OCI-LY1 (cell line): Measurements from ENCODE around the gene SYNE4.

ENCODE experiments used
- H2AFZ ChIP-seq: fragments of 200-600 bp; sonication (generic), shearing (Covaris generic); 2 replicates; pipeline ENCODE4 v1.6.0; 2014; ENCODE audit warnings: antibody characterized with exemption, mild to moderate bottlenecking, low read length
- H3F3A ChIP-seq: fragments of 200-600 bp; sonication (generic), shearing (Covaris generic); 2 replicates; pipeline ENCODE4 v1.6.0; 2014; ENCODE audit warnings: mild to moderate bottlenecking, antibody characterized with exemption, low read length, moderate library complexity; ENCODE audit not compliant: insufficient read depth
- H3K27ac ChIP-seq: fragments of 200-600 bp; sonication (generic); 2 replicates; pipeline ENCODE4 v1.5.1; 2014; ENCODE audit warnings: low read length, mixed run types, mild to moderate bottlenecking, low read depth; ENCODE audit not compliant: poor library complexity, severe bottlenecking
- H3K27me3 ChIP-seq: fragments of 200-600 bp; sonication (generic); 2 replicates; pipeline ENCODE4 v1.6.0; 2014; ENCODE audit warnings: antibody characterized with exemption, mild to moderate bottlenecking, low read length, moderate library complexity; ENCODE audit not compliant: insufficient read depth
- H3K36me3 ChIP-seq: fragments of 200-600 bp; sonication (generic); 2 replicates; pipeline ENCODE4 v1.6.1; 2014; ENCODE audit warnings: mild to moderate bottlenecking, antibody characterized with exemption, low read length, moderate library complexity, mixed read lengths; ENCODE audit not compliant: insufficient read depth
- H3K4me1 ChIP-seq: fragments of 200-600 bp; sonication (generic); 2 replicates; pipeline ENCODE4 v1.5.1; 2014; ENCODE audit warnings: mild to moderate bottlenecking, low read length, moderate library complexity; ENCODE audit not compliant: insufficient read depth, severe bottlenecking
- H3K4me2 ChIP-seq: fragments of 200-600 bp; sonication (generic), shearing (Covaris generic); 2 replicates; pipeline ENCODE4 v1.6.1; 2014; ENCODE audit warnings: low read length
- H3K4me3 ChIP-seq: fragments of 200-600 bp; sonication (generic); 2 replicates; pipeline ENCODE4 v1.5.1; 2014; ENCODE audit warnings: low read length, low read depth, mild to moderate bottlenecking, mixed read lengths; ENCODE audit not compliant: poor library complexity, severe bottlenecking
- H3K79me2 ChIP-seq: fragments of 200-600 bp; shearing (Covaris generic); 2 replicates; pipeline ENCODE4 v1.6.1; 2016; ENCODE audit warnings: mixed run types, low read length, mixed read lengths; ENCODE audit not compliant: insufficient read depth
- H3K9ac ChIP-seq: fragments of 200-600 bp; sonication (generic), shearing (Covaris generic); 2 replicates; pipeline ENCODE4 v1.6.1; 2014; ENCODE audit warnings: mild to moderate bottlenecking, low read length, mixed read lengths
- H3K9me2 ChIP-seq: fragments of 200-600 bp; sonication (generic), shearing (Covaris generic); 2 replicates; pipeline ENCODE4 v1.6.1; 2014; ENCODE audit warnings: low read depth, mild to moderate bottlenecking, low read length, mixed read lengths
- H3K9me3 ChIP-seq: fragments of 200-600 bp; shearing (Covaris generic); 2 replicates; pipeline ENCODE4 v1.6.1; 2014; ENCODE audit warnings: low read length, mixed read lengths
- H4K20me1 ChIP-seq: fragments of 200-600 bp; sonication (generic), shearing (Covaris generic); 2 replicates; pipeline ENCODE4 v1.6.0; 2016; ENCODE audit warnings: mild to moderate bottlenecking, low read length; ENCODE audit not compliant: insufficient read depth
- EZH2 ChIP-seq: fragments of 200-600 bp; sonication (generic), shearing (Covaris generic); IDR thresholded peaks from 2 replicates; pipeline ENCODE4 v1.8.0; 2017; ENCODE audit warnings: borderline replicate concordance, mixed run types, mild to moderate bottlenecking, antibody characterized with exemption, low read length, moderate library complexity, mixed read lengths
- TF ChIP-seq, protein P1 (sequence below): fragments of 200-600 bp; sonication (generic), shearing (Covaris generic); IDR thresholded peaks from 2 replicates; pipeline ENCODE4 v1.5.1; 2017; ENCODE audit warnings: mild to moderate bottlenecking, antibody characterized with exemption, low read length, moderate library complexity, mixed read lengths

Gene SYNE4, protein sequence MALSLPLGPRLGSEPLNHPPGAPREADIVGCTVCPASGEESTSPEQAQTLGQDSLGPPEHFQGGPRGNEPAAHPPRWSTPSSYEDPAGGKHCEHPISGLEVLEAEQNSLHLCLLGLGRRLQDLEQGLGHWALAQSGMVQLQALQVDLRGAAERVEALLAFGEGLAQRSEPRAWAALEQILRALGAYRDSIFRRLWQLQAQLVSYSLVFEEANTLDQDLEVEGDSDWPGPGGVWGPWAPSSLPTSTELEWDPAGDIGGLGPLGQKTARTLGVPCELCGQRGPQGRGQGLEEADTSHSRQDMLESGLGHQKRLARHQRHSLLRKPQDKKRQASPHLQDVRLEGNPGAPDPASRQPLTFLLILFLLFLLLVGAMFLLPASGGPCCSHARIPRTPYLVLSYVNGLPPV

DNA sequence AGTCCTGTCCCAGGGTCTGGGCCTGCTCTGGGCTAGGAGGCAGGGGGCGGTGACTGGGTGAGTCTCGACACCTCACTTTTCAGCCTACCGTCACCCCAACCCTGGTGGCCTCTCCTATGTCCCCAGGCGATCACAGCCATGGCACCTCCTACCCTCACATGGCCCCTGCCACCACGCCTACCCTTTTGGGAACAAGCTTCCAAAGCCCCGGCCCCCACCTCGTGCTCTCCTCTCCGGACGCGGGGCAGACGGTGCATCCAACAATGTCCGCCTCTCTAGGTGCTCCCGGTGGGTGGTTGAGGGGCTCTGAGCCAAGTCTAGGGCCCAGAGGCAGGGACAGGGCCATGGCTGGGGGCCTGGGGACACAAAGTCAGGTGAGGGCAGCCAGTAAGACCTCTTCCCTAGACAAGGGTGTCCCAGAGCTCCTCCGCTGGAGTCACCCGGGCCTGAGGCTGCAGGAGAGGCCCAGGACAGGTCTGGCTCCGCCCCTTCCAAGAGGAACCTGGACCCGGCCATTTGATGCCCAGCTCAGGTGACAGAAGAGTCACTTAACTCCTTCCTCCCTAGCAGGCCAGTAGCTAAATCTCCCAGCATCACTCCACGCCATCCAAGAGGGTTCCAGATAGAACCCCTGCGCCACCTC, at the start of gene SYNE4:
SYNE4 (minus strand) TSS at position 478 of the 643 bp plus-strand sequence; CDS start at position 346, 132 bp downstream.
- no peak within 1 kb of the TSS for H2AFZ ChIP-seq

DNA sequence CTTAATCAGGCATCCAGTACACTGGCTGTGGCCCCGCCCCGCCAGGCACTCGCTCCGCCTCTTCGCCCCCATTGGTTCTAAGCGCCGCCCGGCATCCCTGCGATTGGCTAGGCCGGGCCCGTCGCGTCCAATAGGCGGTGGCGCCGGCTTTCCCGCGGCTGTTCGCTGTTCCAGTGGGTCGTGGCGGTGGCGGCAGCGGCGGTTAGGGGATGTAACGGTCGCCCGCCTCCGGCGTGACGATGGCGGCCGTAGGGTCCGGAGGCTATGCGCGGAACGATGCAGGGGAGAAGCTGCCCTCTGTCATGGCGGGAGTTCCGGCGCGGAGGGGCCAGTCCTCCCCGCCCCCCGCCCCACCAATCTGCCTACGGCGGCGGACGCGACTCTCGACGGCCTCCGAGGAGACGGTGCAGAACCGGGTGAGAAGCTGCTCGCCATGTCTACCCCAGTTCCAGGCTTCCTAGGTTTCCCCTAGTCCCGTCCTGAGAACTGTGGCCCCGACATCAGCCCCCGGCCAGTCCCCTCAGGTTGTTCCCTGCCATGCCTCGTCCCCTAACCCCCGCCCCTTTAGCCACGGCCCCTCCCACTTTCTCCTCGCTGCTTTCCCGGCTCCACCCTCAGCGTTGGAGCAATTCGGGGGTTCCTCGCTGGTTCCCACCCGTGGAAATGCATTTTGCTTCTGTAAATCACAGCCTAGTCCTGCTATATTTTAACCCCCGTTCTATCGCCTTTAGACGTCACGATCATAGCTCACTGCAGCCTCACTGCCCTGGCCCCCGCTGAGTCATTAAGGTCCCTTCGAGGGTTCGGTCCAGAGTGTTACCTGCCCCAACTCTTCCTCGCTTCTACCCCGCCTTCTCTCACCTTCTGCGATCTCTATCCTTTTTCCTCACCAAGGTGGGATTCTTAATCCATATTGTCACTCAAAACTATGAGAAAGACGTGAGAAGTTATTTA, 46.4 kb upstream of the SYNE4 start, which contains the start of gene WDR62:
WDR62 (plus strand) TSS at position 165 of the 954 bp plus-strand sequence; CDS start at position 240, 75 bp downstream.
- no peaks in the 10 kb centered on the region for H3K9me3 ChIP-seq
- H3K27me3 ChIP-seq = no peaks in the 10 kb centered on the region
- H3K36me3 ChIP-seq = peaks cover 34% of the 10 kb centered on the region
- H3K4me1 ChIP-seq = peaks cover 35% of the 10 kb centered on the region
- H3K79me2 ChIP-seq = peaks cover 28% of the 10 kb centered on the region
- H3K9ac ChIP-seq = peak within 1 kb of the TSS; percentile 91
- TF ChIP-seq, protein P1, sequence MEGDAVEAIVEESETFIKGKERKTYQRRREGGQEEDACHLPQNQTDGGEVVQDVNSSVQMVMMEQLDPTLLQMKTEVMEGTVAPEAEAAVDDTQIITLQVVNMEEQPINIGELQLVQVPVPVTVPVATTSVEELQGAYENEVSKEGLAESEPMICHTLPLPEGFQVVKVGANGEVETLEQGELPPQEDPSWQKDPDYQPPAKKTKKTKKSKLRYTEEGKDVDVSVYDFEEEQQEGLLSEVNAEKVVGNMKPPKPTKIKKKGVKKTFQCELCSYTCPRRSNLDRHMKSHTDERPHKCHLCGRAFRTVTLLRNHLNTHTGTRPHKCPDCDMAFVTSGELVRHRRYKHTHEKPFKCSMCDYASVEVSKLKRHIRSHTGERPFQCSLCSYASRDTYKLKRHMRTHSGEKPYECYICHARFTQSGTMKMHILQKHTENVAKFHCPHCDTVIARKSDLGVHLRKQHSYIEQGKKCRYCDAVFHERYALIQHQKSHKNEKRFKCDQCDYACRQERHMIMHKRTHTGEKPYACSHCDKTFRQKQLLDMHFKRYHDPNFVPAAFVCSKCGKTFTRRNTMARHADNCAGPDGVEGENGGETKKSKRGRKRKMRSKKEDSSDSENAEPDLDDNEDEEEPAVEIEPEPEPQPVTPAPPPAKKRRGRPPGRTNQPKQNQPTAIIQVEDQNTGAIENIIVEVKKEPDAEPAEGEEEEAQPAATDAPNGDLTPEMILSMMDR = no peak
- no peak for TF ChIP-seq EZH2
- no peaks in the 10 kb centered on the region for H4K20me1 ChIP-seq
- no peaks in the 10 kb centered on the region for H3K9me2 ChIP-seq
- peaks cover 4% of the 10 kb centered on the region; the same call in 1 of the 2 replicates for H3F3A ChIP-seq
- peak within 1 kb of the TSS; percentile 60; the same call in 1 of the 2 replicates for H2AFZ ChIP-seq
- H3K27ac ChIP-seq = peak within 1 kb of the TSS; percentile 94
- H3K4me2 ChIP-seq = peak within 1 kb of the TSS; percentile 100
- peak within 1 kb of the TSS; percentile 98 for H3K4me3 ChIP-seq

More for the DNA sequence above, at the start of gene SYNE4:
- Histone ChIP-seq H4K20me1 (no peaks in the 10 kb centered on the region), H3F3A (no peaks in the 10 kb centered on the region), H3K4me3 (peak within 1 kb of the TSS; percentile 44), H3K27ac (no peak within 1 kb of the TSS), H3K36me3 (no peaks in the 10 kb centered on the region; the same call in 1 of the 2 replicates), H3K79me2 (no peaks in the 10 kb centered on the region), H3K9ac (peak within 1 kb of the TSS; percentile 44; the same call in 1 of the 2 replicates), H3K27me3 (peaks cover 5% of the 10 kb centered on the region; the same call in 1 of the 2 replicates), H3K4me2 (peak within 1 kb of the TSS; percentile 50), H3K9me2 (no peaks in the 10 kb centered on the region), H3K4me1 (peaks cover 18% of the 10 kb centered on the region), H3K9me3 (no peaks in the 10 kb centered on the region)
- TF ChIP-seq, protein P1 = no peak
- no peak for TF ChIP-seq EZH2
